NCI-H524 (cell line): ENCODE results near the gene SYT3.
"Not testable (repeated sequence)": the region's sequence is repeated elsewhere in the genome, so short reads cannot be mapped to it uniquely, and the experiment has no call there.

Source experiments
- DNase-seq, 2 experiments: peaks; one replicate each; lab custom pipeline; 2025; lab: John Stamatoyannopoulos, UW

Gene SYT3

DNA sequence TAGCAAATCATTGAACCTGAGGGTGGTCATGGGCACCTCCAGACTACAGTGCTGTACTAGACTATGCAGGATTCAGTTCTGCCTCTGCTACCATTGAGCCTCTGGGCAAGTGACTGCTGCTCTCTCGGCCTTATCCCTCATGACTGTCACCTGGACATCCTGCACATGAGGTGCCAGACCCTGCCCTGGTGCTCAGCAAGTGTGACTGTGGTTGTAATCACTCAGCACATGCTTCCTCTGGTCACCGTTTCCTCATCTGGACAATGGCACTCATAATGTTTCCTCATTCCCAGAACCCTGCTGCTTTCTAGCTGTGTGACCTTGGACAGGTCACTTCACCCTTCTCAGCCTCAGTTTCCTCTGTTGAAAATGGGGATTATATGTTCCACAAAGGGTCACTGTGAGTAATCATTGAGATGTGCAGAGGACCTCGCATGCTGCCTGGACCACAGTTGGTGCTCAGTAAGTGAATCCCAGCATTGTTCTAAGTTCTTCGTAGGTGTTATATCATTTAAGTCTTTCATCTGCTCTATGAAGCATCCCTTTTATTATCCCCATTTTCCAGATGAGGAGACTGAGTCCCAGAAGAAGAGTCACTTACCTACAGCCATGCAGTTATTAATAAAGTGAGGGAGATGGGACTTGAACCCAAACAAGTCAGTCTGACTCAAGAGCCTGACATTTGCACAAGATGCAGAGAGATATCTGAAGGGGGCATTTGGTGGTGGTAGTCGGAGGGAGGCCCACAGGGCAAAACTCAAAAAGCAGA lies 3.2 kb downstream of the SYT3 start:
- DNase-seq, result no peak

DNA sequence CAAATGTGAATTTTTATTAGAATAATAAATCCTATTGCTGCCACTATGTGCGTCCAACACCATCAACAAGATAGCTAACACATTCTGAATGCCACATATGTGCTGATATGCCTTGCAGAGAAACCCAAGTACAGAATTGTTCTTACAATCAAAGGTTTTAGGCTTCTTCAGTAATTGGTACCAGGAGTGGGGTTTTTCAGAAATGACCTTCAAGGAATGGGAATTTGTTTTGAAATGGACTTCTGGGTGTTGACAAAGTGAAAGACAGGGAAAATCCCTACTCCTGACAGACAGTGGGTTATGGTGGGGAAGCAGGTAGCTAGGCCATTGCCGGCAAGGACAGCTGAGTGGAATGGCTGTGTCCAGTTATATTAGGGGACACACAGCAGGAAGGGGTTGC lies 5.7 kb downstream of the SYT3 start:
- DNase-seq, result no peak

DNA sequence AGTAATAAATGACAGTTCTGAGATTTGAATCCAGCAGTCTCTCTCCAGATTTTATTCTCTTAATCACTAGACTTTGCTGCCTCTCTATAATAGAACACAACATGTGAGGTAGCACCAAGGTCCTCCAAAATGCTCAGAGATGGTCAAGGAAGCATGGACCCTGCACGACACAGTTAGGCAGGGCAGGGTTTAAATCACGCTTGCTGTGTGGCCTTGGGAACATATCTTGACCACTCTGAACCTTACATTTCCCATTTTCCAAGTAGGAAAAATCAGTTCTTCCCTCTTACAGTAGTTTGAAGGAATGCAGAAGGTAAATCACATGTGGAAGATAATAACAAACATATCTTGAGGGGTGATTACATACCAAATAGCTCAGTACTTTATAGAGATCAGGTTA lies 6.3 kb downstream of the SYT3 start:
- no peak for DNase-seq

DNA sequence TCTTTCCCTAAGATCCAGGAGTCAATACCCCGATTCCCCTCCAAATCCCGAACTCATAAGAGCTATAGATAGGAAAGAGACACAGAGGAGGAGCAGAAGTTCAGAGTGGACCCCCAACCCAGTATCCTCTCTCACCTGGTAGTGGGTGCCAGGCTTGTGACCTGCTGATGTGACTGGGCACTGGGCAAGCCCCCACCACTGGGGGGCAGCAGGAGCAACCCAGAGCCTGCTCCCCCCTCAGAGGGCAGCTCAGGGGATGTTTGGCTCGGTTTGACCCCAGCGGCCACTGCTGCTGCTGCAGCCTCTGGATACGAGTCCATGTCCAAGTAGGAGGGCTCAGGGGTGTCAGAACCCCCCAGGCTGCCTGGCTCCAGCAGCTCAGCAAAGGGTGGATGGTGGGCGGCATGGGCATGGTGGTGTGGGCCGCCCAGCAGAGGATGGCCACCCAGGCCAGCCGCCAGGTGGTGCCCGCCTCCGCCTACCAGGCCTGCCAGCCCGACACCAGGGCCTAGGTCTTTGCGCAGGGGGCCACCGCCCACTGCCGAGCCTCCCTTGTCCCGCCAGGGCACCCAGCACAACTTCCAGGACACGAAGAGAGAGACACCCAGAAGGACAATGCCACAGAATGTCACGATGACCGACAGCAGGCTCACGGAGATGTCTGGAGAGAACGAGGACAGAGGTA lies 7.4 kb downstream of the SYT3 start:
- no peak for DNase-seq

DNA sequence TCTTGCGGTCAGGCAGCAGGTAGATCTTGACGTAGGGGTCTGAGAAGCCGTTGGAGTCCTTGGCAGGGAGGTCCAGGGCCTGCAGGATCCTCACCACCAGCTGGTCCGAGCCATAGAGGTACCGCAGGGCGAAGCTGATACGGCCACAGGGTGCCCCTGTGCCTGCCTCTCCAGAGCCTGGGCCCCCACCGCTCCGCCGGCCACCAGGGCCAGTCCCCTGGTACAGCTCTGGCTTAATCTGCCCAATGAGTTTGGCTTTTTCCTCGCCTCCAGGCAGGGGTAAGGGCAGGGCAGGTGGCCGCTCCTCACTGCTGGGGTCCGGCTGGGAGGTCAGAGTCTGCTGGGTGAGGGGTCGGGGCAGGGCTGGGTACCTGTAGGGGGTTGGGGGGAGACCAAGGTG lies 9.9 kb downstream of the SYT3 start:
- DNase-seq, result no peak

DNA sequence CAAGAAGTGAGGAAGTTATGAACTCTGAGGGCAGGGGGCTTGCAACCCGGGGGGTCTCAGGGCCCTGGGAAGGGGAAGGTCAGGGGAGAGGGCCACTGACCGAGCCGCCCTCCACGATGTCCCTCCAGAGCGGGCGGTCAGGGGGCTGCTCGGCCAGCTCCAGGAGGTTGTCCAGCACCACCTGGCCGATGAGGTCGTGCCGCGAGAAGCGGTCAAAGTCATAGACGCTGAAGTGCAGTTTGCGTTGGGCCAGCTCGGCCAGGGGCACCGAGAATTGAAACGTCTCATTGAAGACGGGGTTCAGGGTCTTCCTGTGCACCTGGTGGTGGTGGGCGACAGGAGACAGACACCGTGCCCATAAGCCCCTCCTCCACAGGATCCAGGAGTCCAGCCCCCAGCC lies 10.5 kb downstream of the SYT3 start:
- DNase-seq, result no peak

DNA sequence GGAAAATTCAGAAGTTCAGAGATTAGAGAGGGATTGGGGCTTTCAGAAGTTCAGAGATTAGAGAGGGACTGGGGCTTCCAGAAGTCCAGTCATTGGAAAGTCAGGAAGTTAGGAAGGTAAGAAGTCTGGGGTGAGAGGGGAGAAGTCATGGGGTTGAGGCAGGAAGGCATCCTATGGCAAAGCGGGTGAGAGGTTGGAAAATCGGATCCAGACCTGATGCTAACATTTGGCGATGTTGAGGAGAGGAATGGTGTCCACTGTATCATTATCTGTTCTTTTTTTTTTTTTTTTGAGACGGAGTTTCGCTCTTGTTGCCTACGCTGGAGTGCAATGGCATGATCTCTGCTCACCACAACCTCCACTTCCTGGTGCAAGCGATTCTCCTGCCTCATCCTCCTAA lies 11.1 kb downstream of the SYT3 start:
- DNase-seq, result no peak

DNA sequence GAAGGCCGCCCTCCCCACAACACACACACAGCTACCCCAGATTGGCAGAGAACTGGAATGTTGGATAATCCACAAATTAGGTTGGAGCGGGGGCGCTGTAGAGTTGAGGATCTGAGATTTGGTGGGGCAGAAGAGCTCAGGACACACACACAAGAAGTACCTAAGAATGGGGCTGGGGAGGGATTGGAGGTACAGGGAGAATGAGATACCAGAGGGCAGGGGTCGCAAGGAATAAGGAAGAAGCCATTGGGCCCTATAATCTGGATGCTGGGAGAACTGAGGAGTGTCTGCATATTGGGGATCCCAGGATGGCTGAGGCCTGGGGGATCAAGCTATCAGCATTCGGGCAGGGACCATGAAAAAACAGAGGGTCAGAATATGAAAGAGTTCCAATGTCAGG lies 11.5 kb downstream of the SYT3 start:
- no peak for DNase-seq

DNA sequence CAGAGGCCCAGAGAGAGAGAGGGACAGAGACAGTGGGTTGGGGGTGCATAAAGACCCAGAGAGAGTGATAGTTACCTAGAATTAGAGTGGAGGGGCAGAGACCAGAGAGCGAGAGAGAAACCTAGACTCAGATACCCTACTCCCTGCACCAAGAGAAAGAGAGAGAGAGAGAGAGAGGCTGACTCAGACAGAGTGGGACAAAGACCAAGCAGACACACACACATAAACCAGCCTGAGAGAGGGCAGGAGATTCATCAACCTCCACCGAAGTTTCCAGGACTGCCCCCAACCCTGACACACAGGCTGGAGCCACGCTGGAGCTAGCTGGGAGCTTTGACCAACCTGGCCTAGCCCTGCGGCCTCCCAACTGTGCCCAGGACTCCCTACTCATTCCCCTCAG lies 12.9 kb downstream of the SYT3 start:
- no peak for DNase-seq

DNA sequence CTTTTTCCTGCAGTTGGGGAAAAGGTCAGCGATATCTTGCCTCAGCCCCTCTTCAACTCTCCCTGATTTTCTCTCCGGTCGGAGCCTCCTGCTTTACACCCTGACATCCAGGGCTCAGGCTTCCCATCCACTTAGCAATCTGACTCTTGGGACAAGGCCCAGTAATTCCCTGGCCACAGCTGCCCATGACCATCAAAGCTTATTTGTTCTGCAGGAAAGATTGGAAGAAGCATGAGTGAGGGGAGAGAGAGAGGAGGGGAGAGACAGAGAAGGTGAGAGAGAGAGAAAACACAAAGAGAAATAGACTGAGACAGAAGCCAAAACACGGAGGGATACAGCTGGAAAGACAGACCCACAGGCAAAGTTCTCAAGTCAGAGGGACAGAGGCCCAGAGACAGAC lies 13.7 kb downstream of the SYT3 start:
- DNase-seq, result no peak

DNA sequence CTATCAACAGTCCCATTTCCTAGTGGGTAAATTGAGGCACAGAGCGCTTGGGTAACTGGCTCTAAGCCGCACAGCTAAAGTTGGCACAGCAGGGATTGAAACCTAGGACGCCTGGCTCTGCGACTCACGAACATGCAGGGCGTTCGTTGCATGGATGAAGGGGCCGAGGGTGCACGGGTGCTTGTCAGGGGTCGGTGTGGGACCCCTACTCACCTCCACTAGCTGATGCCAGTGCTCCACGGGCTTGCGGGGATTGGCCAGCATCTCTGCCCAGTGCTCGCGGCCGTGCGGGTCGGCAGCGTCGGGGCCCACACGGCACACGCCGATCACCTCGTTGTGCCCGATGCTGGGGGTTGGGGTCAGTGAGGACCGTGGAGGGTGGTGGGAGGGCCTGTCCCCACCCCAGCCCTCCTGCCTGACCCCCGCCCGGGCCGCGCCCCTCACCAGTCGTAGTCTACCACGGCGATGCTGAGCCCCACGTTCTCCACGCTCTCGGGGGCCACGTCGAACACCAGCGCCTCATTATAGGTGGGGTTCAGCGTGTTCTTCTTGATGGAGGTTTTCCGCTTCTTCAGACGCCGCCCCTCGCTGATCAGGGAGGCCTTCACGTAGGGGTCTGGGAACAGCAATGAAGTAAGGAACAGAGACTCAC lies 14.6 kb downstream of the SYT3 start:
- no peak for DNase-seq

DNA sequence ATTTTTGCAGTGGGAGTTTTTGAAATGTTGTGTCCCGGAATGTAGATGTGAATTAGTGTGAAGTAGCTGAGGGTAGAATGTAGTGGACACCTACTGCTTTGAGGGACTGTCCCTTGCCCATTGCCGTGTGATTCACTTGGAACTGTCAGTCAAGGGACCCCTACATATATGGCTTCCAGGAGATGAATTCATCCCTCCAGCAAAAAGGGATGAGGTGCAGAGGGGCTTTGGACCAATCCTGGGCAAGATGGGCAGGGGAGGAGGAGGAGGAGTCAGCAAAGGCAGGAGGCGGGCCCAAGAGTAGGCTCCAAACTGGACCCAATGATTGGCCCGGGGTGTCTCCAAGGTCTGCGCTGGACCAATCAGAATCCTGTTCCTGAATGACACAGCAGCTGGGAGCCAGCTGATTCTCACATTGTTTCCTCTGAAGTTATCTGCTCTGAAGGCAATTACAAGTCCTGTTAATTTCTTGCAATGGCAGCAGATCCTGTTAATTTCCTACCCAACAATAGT lies 19.2 kb downstream of the SYT3 start:
- not testable (repeated sequence) for DNase-seq

DNA sequence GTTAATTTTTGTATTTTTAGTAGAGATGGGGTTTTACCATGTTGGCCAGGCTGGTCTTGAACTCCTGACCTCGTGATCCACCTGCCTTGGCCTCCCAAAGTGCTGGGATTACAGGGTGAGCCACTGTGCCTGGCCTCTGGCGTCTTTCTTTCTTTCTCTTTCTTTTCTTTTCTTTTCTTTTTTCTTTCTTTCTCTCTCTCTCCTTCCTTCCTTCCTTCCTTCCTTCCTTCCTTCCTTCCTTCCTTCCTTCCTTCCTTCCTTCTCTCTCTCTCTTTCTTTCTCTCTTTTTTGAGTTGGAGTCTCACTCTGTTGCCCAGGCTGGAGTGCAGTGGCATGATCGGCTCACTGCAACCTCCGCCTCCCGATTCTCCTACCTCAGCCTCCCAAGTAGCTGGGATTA lies 20.5 kb downstream of the SYT3 start:
- not testable (repeated sequence) for DNase-seq

DNA sequence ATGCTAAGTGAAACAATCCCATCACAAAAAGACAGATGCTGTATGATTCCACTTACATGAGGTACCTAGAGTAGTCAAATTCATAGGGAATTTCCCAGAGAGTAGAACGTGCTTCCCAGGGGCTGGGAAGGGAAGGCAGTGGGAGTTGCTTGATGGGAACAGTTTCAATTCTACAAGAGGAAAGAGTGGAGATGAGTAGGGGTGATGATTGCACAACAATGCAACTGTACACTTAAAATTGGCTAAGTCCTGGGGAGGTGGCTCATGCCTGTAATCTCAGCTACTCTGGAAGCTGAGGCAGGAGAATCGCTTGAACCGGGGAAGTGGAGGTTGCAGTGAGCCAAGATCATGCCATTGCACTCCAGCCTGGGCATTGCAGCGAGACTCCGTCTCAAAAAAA lies 21.3 kb downstream of the SYT3 start:
- DNase-seq, result not testable (repeated sequence)

DNA sequence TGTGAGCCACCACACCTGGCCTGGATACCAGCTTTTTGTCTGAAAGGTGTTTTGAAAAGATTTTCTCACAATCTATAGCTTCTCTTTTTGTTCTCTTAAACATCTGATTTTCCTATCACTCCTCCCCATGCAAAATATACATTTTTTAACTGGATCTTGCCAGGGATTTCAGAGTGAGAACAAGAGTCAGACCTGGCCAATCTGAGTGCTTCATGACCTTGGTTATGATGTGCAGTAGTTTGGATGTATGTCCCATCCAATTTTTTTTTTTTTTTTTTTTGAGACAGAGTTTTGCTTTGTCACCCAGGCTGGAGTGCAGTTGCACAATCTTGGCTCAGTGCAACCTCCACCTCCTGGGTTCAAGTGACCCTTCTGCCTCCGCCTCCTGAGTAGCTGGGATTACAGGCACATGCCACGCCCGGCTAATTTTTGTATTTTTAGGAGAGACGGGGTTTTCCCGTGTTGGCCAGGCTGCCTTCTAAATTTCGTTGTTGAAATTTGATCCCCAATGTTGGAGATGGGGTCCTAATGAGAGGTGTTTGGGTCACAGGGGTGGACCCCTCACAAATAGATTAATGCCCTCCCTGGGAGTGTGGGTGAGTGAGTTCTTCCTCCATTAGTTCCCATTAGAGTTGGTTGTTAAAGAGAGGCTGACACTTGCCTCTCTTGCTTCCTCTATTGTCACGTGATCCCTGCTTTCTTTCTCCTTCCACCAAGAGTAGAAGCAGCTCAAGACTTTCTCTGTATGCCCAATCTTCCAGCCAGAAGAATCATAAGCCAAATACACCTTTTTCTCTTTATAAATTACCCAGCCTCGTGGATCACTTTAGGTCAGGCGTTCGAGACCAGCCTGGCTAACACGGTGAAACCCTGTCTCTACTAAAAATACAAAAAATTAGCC lies 26.9 kb downstream of the SYT3 start:
- not testable (repeated sequence) for DNase-seq

DNA sequence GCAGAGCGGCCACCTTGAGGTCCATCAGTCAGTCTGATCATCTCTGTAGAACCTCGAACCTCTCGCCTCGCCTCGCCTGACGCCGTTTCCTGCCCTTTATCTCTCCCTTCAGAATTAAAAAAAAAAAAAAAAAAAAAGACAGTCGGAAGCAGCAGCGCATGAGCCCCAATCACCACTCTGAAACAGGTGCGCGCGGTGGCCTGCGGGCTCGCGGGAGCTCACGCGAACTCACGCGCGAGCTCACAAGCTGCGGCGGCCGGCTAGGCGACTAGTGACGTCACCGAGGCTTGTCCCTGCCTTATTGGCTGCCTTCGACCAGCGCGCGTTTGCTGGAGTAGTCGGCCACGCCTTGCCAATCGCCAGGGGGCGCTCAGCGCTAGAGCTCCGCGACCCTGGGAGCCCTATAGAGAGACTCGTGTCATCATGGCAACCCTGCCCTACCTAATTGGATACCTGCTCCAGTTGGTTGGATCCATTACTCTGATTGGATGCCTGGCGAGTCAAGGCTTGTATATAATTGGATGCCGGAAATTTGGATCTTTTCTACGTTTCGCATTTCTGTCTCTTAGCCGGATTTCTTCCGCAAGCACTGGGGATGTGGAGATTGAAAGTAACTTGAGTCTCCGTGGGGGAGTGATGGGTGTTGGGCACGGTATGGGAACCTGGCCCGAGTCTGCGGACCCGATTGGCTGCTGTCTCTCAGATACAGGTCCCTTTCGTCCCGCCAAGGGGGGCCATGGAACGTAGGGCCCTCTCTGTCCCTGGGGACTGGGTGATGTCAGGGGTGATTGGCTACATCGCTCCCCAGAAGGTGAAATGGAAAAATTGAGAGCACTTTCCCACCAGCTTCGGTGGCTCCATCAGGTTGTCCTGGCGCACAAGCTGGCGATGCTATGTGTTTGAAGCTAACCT lies 31.6 kb downstream of the SYT3 start:
- DNase-seq, result peak in 1 of 2 experiments; percentile 73

DNA sequence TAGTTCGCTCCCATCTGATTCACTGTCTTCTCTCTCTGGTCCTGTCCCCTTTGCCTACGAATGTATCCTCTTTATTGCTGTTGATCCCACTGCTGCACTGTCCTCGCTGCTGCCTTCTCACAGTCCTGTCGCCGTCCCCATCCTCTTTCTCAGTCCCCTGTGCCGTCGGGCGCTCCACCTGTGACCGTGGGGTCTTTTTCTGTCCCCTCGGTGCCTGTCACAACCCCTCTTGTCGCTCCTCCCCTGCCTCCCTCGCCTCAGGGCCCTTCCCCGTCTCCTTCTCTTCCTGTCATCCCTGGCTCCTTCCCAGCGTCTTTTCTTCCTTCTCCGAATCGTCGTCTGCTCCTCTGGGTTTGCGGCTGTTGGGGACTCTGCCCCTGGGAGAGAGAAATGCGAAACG lies 32.3 kb downstream of the SYT3 start:
- no peak for DNase-seq

DNA sequence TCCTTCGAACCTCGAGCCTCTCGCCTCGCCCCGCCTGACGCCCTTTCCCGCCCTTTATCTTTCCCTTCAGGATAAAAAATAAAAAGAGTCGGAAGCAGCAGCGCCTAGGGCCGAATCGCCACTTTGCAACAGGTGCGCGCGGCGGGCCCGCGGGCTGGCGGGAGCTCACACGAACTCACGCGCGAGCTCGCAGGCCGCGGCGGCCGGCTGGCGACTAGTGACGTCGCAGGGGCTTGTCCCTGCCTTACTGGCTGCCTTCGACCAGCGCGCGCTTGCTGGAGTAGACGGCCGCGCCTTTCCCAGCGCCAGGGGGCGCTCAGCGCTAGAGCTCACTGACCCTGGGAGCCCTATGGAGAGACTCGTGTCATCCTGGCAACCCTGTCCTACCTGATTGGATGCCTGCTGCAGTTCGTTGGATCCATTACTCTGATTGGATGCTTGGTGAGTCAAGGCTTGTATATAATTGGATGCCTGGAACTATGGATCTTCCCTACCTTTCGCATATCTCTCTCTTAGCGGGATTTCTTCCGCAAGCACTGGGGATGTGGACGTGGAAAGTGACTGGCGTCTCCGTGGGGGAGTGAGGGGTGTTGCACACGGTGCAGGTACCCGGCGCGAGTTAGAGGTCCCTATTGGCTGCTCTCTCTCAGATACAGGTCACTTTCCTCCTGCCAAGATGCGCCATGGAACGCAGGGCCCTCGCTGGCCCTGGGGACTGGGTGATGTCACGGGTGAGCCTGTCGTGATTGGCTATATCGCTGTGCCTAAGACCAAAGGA lies 33.4 kb downstream of the SYT3 start:
- peak in 1 of 2 experiments; percentile 13 for DNase-seq

DNA sequence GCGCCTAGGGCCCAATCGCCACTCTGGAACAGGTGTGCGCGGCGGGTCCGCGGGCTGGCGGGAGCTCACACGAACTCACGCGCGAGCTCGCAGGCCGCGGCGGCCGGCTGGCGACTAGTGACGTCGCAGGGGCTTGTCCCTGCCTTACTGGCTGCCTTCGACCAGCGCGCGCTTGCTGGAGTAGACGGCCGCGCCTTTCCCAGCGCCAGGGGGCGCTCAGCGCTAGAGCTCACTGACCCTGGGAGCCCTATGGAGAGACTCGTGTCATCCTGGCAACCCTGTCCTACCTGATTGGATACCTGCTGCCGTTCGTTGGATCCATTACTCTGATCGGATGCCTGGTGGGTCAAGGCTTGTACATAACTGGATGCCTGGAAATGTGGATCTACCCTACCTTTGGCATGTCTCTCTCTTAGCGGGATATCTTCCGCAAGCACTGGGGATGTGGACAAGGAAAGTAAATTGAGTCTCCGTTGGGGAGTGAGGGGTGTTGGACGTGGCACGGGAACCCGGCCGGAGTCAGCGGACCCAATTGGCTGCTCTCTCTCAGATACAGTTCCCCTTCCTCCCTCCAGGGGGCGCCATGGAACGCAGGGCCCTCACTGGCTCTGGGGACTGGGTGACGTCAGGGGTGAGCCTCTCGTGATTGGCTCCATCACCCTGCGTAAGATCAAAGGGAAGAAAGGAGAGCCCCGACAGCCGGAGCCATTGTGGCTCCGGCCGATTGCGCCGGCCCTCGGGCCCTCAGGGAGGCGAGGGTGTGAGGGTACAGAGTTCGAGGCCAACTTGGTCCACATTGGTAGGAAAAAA lies 35.2 kb downstream of the SYT3 start:
- peak in 1 of 2 experiments; percentile 2 for DNase-seq
